ENCODE results near the gene MAK.
"Not testable (repeated sequence)": the region's sequence is repeated elsewhere in the genome, so short reads cannot be mapped to it uniquely, and the experiment has no call there.

The MAK gene

GRCh38 chr6:10852361-10852960 is 14.1 kb upstream of the MAK start:
- no peak for DNase-seq

DNA sequence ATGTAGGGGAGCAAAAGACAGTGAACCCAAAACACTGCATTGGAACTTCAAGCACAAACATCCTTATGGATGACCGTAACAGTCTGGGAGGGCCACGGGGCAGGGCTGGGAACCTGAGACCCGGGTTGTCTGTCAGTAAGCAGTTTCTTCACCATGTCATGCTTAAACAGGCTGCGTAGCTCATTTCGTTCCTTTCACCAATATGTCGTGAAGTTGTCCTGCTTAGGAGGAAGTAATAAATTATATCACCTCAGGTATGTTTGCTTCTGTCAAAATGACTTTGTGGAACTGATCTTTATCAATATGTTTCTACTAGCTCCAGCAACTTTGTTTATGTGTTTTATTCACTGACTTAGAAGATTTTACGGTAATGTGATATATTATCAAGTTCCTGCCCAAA is 12.4 kb upstream of the MAK start:
- DNase-seq, result no peak

DNA sequence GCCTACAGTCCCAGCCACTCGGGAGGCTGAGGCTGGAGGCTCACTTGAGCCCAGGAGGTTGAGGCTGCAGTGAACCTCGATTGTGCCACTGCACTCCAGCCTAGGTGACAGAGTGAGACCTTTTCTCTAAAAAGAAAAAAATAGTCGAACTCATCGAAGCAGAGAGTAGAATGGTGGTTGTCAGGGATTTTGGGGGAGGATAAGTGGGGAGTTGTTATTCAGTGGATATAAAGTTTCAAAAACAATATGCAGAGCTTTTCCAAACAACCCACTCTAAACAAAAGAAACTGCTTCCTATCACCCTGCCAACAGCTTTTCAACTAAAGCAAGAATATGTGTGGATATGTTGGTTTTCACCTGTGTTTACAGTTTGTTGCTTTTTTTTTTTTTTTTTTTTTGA is 11.6 kb upstream of the MAK start:
- DNase-seq, result no peak

- no peak for DNase-seq
Observed at GRCh38 chr6:10847684-10848083, 9.3 kb upstream of the MAK start.

DNA sequence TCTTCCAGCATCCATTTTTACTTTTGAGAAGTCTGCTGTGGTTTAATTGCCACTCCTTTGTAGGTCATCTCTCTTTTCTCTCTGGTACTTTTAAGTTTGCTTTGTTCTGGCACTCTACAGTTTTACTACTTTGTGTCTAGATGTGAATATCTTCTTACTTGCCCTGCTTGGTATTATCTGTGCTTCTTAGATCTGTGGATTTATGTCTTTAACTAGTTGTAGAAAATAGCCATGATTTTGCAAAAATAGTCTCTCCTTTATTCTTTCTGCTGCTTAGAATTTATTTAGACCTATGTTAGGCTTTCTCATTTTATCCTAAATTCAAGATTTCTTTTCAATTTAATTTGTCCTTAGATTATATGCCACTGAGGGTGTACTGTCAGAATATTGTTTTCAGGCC is 5.2 kb upstream of the MAK start:
- no peak for DNase-seq

DNA sequence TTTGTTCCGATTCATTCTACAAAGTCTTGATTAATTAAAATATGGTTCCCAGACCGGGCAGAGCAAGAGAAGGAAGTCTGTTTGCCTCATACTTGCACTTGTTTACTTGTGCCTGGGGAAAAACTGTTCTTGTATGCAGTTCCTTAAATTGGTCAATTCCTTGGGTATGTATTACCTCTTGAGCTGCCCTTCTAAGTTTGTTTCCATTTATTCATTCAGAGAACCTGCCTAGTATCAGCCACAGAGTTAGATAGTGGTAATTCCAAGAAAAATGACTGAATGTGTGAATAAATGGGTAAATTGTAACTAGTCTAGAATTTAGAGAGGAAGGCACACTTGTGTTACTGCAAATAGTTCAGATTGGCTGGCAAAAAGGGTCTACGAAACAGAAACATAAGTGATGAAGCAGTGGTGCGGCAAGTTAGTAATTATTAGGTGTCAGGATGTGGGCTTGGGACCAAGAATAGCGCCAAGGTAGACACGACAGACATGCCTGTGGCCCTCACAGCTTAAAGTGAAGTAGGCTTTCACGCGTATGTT is 525 bp upstream of the MAK start:
- peak in 1 of 5 donors; percentile 80 for DNase-seq

- peak in 1 of 5 donors; percentile 4 for DNase-seq
Observed at GRCh38 chr6:10837622-10837994, 731 bp downstream of the MAK start.

DNA sequence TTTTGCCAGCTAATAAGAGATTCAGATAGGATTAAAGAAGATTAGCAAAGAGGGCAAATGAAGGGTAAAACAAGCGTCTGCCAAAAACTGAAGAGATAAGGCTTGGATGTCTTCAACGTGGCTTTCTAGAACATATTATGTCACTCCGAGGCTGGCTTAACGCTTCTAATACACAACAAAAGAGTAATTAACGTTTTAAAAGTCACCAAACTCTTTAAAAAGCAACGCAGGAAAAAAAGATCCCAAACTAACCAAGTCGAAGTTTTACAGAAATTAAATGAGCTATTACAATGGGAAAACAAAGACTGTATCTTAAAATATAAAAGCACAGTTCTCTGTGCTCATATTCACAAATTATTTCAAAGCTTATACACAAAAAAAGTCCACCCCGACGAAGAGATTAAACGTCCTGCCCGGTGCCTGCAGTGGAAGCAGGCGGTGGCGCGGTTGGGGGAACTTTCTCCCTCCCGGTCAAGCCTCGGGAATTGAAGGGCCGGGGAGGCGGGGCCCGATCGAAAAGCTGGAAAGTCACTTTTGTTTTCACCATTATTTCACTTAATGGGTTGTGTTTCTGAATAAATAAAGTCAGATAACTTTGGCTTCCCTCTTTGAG is 1.2 kb downstream of the MAK start:
- no peak for DNase-seq

DNA sequence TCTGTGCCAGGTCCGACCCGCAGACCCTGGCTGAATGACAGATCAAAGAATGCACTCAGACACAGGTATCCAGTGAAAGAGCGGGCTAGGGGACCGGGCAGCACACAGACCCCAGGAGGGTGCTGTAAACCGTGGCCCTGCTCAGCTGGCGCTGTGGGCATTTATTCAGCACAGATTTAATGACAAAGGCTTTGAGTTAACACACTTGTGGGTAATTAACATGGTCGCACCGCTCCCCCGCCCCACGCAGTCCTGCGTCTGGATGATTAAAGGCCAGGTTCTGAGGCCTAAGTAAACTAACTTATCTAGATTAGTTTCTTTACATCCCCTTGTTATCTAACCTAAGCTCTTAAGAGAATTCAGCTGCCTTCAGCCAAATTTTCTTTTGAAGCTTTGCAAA is 3.5 kb downstream of the MAK start:
- DNase-seq, result no peak

DNA sequence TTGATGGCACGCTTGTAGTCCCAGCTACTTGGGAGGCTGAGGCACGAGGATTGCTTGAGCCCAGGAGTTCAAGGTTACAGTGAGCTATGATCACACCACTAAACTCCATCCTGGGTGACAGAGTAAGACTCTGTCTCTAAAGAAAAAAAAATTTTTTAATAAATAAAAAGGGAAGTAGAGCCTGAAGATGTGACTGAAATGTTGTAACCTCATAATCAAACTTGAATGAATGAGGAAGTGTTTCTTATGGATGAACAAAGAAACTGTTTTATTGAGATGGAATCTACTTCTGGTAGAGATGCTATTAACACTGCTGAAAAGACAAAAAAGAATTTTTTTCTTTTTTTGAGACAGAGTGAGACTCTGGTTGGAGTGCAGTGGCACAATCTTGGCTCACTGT is 6.7 kb downstream of the MAK start:
- DNase-seq, result no peak

GRCh38 chr6:10824819-10825218 is 13.5 kb downstream of the MAK start:
- no peak for DNase-seq

DNA sequence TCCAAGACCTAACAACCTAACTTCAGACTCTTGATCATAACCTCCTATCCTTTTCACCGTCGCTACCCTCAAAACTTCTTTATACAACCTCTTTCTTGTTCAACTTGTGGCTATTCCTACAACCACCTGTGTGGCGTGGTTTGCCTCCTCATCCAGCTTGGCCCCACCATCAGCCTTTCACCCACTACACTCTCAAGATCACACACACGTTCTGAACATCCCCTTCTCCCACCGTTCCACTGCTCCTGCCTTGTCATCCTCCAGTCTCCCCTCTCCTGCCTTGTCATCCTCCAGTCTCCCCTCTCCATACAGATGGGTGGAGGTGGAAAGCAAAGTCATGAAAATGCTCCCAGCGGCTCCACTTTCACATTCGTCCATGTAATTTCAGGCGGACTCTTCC is 14.0 kb downstream of the MAK start:
- no peak for DNase-seq

DNA sequence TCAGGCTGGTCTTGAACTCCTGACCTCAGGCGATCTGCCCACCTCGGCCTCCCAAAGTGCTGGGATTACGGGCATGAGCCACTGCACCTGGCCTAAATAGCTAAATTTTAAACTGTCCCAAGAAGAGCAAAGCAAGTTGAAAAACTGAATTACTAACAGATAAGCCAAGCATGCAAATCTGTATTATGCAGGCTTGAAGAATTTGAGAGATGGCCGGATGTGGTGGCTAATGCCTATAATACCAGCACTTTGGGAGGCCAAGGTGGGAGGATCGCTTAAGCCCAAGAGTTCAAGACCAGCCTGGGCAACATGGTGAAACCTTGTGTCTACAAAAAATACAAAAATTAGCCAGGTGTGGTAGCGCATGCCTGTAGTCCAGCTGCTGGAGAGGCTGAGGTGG is 24.2 kb downstream of the MAK start:
- not testable (repeated sequence) for DNase-seq

DNA sequence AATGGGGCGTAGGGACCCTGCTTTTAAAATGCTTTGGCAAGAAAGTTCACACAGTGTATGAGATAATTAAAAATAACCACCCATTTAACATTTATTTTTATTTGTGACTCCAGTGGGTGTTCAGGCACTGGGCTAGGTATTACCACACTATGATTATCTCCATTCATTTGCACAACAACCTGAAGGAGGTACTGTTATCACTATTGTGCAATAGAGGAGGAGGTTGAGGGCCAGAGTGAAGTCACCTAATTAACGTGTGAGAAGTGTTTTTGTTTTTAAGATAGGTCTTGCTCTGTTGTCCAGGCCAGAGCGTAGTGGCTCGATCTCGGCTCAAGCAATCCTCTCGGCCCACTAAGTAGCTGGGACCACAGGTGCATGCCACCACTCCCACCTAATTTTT is 29.2 kb downstream of the MAK start:
- DNase-seq, result no peak

DNA sequence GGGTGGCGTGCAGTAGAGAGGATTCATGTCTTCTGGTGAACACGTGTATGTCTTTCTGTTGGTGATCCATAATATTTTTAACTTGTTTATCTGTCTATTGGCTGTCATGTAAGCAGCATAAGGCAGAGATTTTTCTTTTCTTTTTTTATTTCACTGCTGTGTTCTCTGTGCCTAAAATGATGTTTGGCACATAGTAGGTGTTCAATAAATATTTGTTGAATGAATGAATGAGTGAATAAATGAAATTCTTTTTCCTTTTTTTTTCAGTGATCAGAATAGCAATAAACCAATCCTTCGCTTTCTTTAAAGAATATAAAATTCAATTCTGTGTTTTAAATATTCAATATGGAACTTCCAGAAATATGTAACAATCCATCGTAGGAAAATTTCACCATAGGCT is 30.0 kb downstream of the MAK start:
- DNase-seq, result no peak

DNA sequence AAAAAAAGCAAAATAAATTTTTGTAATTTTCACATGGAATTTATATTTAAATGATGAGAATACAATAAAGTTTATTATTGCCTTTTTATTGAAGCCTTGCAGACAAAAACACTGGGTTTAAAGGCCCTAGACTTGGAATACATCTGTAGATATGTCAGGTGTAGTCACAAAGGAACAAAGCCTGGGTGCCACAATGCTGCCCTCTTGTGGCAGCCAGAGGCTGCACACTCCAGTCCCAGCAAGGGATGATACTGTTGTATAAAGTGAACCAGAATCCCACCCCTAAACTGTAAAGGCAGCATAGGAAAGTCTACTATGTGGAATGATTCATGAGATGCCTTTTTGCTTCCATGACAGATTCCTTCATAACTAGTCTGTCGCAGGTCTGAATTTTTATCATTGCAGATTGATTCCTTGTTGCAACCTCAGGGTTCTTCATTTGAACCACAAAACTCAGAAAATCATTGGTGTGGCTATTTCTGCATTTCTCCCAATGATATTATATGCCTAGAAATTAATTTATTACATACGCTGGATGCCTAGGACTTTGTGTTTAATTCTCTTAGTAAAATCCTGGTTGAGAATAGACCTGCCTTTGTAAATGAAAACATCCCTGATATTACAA is 37.0 kb downstream of the MAK start:
- peak; percentile 8 to 56 (median 28) for DNase-seq

GRCh38 chr6:10800810-10801209 is 37.5 kb downstream of the MAK start:
- no peak for DNase-seq

DNA sequence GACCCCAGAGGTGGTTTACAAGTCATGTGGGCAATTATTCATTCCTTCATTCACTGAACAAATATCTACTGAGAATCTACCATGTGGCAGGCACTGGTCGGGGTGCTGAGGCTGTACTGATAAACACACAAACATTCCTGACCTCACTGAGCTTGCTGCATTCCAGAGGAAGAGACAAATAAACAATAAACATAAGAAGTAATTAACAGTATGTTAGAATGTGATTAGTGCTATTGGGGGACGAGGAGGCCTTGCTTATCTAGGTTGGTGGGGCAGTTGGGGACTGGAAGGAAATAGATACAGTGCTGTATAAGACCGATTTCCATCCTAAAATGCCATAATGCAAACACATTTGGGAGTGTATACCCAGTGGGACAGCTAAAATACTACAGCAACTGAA is 44.1 kb downstream of the MAK start:
- DNase-seq, result no peak

DNA sequence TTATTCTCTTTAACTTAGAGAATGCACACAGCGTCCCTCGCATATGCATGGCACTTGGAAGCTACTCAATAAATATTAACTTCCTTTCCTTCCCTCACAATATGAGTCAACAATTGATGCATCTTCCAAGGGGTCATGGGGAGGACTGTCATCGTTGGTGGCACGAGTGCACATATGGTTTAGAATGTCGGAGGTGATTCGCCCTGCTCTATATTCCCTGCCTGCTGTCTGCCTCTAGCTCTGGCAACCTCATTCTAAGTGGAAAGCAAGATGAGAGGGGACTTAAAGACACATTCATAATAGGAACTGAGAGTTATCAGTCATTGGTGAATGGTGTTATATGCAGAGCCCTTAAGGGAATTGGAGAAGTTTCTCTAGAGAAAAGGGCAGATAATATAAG is 44.6 kb downstream of the MAK start:
- DNase-seq, result no peak

DNA sequence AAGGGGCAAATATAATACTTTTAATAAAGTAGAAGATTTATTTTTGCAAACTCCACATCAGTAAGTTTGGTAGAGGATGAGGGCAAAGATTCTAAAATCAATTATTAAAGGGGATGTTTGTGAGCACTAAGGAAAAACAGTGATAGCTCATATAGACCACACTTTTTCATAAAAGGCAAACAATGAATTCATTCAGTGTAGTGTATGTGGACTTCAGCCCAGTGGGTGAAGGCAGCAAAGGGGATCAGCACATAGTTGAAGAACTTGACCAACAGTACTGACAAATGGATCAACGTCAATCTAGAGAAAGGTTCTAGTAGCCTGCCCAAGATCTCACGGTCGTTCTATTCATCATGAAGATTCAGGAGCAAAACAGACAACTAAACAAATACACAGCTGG is 45.3 kb downstream of the MAK start:
- no peak for DNase-seq

GRCh38 chr6:10792101-10792500 is 46.2 kb downstream of the MAK start:
- DNase-seq, result no peak

GRCh38 chr6:10791673-10792072 is 46.7 kb downstream of the MAK start:
- no peak for DNase-seq

DNA sequence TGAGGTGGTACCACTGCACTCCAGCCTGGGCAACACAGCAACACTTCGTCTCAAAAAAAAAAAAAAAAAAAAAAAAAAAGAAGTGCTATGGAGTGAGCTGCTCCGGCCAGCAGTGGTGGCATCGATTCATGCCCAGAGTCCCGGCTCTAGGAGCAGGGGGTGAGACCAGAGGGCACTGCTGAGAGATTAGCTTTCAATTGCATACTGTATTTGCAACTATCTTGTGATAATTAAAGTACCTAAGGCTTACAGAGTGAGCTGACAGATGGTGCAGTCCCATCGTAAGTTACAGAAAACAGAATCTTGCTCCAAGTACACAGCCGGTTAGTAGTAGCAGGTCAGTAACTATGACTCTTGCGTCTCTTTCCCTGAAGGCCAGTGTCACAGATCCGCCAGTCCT is 59.3 kb downstream of the MAK start:
- DNase-seq, result no peak

DNA sequence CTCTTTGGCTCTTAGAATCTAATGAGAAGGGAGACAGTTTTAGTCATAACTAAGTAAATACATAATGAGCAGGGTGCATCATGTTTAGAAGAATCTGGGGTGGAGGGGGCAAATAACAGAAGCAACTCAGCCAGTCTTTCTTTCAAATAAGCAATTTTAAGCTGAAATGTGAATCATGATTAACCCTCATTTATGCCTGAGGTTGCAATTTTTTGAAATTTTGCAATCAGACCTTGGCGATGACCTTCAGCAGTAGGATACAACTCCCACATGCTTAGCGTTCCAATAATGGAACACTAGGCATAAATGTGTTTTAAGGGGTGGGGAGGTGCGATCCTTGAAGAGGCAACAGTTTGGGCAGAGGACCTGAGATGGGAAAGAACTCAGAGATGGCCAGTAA is 60.1 kb downstream of the MAK start:
- DNase-seq, result no peak

All from T-helper 1 cell (primary cell).